Measurements from ENCODE around the gene PEMT.

The PEMT gene

GRCh38 chr17:17549732-17550366 is 41.7 kb downstream of the PEMT start:
- DNase-seq, result no peak

- no peak for DNase-seq
These were observed 43.5 kb downstream of the PEMT start for GRCh38 chr17:17548044-17548443.

- DNase-seq, result no peak
These were observed 44.2 kb downstream of the PEMT start for GRCh38 chr17:17547210-17547764.

- no peak for DNase-seq
These were observed 44.9 kb downstream of the PEMT start for GRCh38 chr17:17546399-17547185.

GRCh38 chr17:17545984-17546383 is 45.5 kb downstream of the PEMT start:
- no peak for DNase-seq

GRCh38 chr17:17545031-17545820 is 46.3 kb downstream of the PEMT start:
- DNase-seq, result no peak

- DNase-seq, result no peak
These were observed 48.4 kb downstream of the PEMT start for GRCh38 chr17:17542906-17543635.

GRCh38 chr17:17541640-17542001 is 49.9 kb downstream of the PEMT start:
- no peak for DNase-seq

- no peak for DNase-seq
These were observed 50.4 kb downstream of the PEMT start for GRCh38 chr17:17540935-17541639.

GRCh38 chr17:17540278-17540906 is 51.1 kb downstream of the PEMT start:
- DNase-seq, result no peak

GRCh38 chr17:17539591-17539990 is 51.9 kb downstream of the PEMT start:
- no peak for DNase-seq

- no peak for DNase-seq
These were observed 52.8 kb downstream of the PEMT start for GRCh38 chr17:17538417-17539391.

GRCh38 chr17:17537311-17538099 is 54.0 kb downstream of the PEMT start:
- DNase-seq, result no peak

GRCh38 chr17:17536702-17537101 is 54.8 kb downstream of the PEMT start:
- DNase-seq, result no peak

GRCh38 chr17:17535957-17536356 is 55.6 kb downstream of the PEMT start:
- no peak for DNase-seq

- DNase-seq, result no peak
These were observed 57.5 kb downstream of the PEMT start for GRCh38 chr17:17533901-17534441.

- DNase-seq, result no peak
These were observed 58.5 kb downstream of the PEMT start for GRCh38 chr17:17532991-17533390.

- DNase-seq, result no peak
These were observed 60.4 kb downstream of the PEMT start for GRCh38 chr17:17531156-17531555.
